IMR-90 (cell line): ENCODE data around the gene MEDAG. TPM values are rescaled to one million over a fixed set of nuclear protein-coding genes. Genes with fewer than 3 reads are reported as not detected.

Experiments
- ATAC-seq: fragments of 200-7000 bp; cut with Tn5 transposase; 2 replicates; pipeline ENCODE4 v1.9.1; 2020; ENCODE audit warnings: low read depth, mild to moderate bottlenecking, moderate library complexity
- BruUV-seq: library from RNA; stranded (reverse); fragments of 400-500 nt; replicated peaks from 2 replicates; lab custom pipeline; 2021; lab: Mats Ljungman, UMichigan
- CTCF ChIA-PET: fragments of 300-600 bp; formaldehyde crosslinking; extraction: SDS; loops from one replicate; lab custom pipeline; 2021; ENCODE audit warnings: antibody characterized with exemption; lab: Yijun Ruan, JAX
- POLR2A ChIA-PET: fragments of 300-600 bp; sonication (Branson Sonifier 250); formaldehyde crosslinking; loops from one replicate; lab custom pipeline; 2022; ENCODE audit warnings: antibody characterized with exemption; ENCODE audit not compliant: unreplicated experiment; lab: Charles Lee
- DNase-seq: peaks from one replicate; pipeline ENCODE4 v3.0.0; 2013
- H2AFZ ChIP-seq: replicated peaks from 2 replicates; pipeline ENCODE3; 2013; ENCODE audit warnings: low read length, mild to moderate bottlenecking; ENCODE audit not compliant: poor library complexity
- H2AK5ac ChIP-seq: 2 replicates; pipeline ENCODE4 v1.6.1; 2013; ENCODE audit warnings: low read depth, low read length, inconsistent platforms
- H2AK9ac ChIP-seq: replicated peaks from 2 replicates; pipeline ENCODE3; 2013; ENCODE audit warnings: mild to moderate bottlenecking, low read depth, low read length, moderate library complexity; ENCODE audit not compliant: poor library complexity
- H2BK120ac ChIP-seq: 2 replicates; pipeline ENCODE4 v1.6.1; 2013; ENCODE audit warnings: low read depth, low read length, inconsistent platforms
- H2BK15ac ChIP-seq: 3 replicates; pipeline ENCODE4 v1.6.1; 2013; ENCODE audit warnings: low read depth, low read length, inconsistent platforms
- H2BK20ac ChIP-seq: 2 replicates; pipeline ENCODE4 v1.6.1; 2013; ENCODE audit warnings: low read depth, mild to moderate bottlenecking, inconsistent platforms, low read length, moderate library complexity
- H2BK5ac ChIP-seq: 2 replicates; pipeline ENCODE4 v1.6.1; 2013; ENCODE audit warnings: mild to moderate bottlenecking, low read depth, low read length, inconsistent platforms; ENCODE audit not compliant: poor library complexity, severe bottlenecking
- H3K14ac ChIP-seq: replicated peaks from 2 replicates; pipeline ENCODE4 v1.6.1; 2013; ENCODE audit warnings: low read depth, low read length, inconsistent platforms
- H3K18ac ChIP-seq: 2 replicates; pipeline ENCODE4 v1.6.1; 2013; ENCODE audit warnings: low read depth, low read length, control low read depth
- H3K23ac ChIP-seq: 2 replicates; pipeline ENCODE4 v1.6.1; 2013; ENCODE audit warnings: low read depth, low read length, inconsistent platforms
- H3K27ac ChIP-seq: 2 replicates; pipeline ENCODE4 v1.5.1; 2013; ENCODE audit warnings: mild to moderate bottlenecking, control low read depth, low read length; ENCODE audit not compliant: insufficient read depth
- H3K27me3 ChIP-seq: 2 replicates; pipeline ENCODE4 v1.6.1; 2013; ENCODE audit warnings: low read length; ENCODE audit not compliant: control insufficient read depth, insufficient read depth
- H3K36me3 ChIP-seq: 2 replicates; pipeline ENCODE4 v1.6.1; 2013; ENCODE audit warnings: low read length, mixed read lengths; ENCODE audit not compliant: control insufficient read depth, insufficient read depth
- H3K4ac ChIP-seq: 2 replicates; pipeline ENCODE4 v1.6.1; 2013; ENCODE audit warnings: low read depth, low read length, inconsistent platforms
- H3K4me1 ChIP-seq: 2 replicates; pipeline ENCODE4 v1.6.1; 2013; ENCODE audit warnings: low read length, mixed read lengths; ENCODE audit not compliant: control insufficient read depth, insufficient read depth
- H3K4me2 ChIP-seq: 2 replicates; pipeline ENCODE4 v1.6.1; 2013; ENCODE audit warnings: low read depth, mild to moderate bottlenecking, control low read depth, low read length, moderate library complexity
- H3K4me3 ChIP-seq: 2 replicates; pipeline ENCODE4 v1.5.1; 2013; ENCODE audit warnings: low read depth, mild to moderate bottlenecking, control low read depth, low read length, moderate library complexity; ENCODE audit not compliant: insufficient read depth
- H3K56ac ChIP-seq: 2 replicates; pipeline ENCODE4 v1.6.1; 2013; ENCODE audit warnings: low read length, inconsistent platforms; ENCODE audit not compliant: insufficient read depth; ENCODE audit errors: extremely low read depth
- H3K79me1 ChIP-seq, 2 experiments: 2 replicates each; pipeline ENCODE4 v1.6.1; 2013; ENCODE audit warnings: low read length in 2 of 2, inconsistent platforms in 1 of 2, low read depth in 1 of 2
- H3K9ac ChIP-seq: 2 replicates; pipeline ENCODE4 v1.6.1; 2013; ENCODE audit warnings: low read depth, low read length, control low read depth
- H3K9me1 ChIP-seq: 2 replicates; pipeline ENCODE4 v1.6.1; 2013; ENCODE audit warnings: low read length, inconsistent platforms; ENCODE audit not compliant: insufficient read depth
- H3K9me3 ChIP-seq: 2 replicates; pipeline ENCODE4 v1.6.1; 2013; ENCODE audit warnings: low read length; ENCODE audit not compliant: control insufficient read depth, insufficient read depth
- H4K20me1 ChIP-seq: 2 replicates; pipeline ENCODE4 v1.6.1; 2013; ENCODE audit warnings: low read length, inconsistent platforms; ENCODE audit not compliant: insufficient read depth
- H4K5ac ChIP-seq: 2 replicates; pipeline ENCODE4 v1.6.1; 2013; ENCODE audit warnings: mild to moderate bottlenecking, low read depth, low read length, control low read depth
- H4K8ac ChIP-seq, 2 experiments: 2 replicates each; pipeline ENCODE4 v1.6.1; 2013; ENCODE audit warnings: low read depth in 2 of 2, low read length in 2 of 2, control low read depth in 1 of 2, inconsistent platforms in 1 of 2
- H4K91ac ChIP-seq: 2 replicates; pipeline ENCODE4 v1.6.1; 2013; ENCODE audit warnings: low read depth, low read length, inconsistent platforms; ENCODE audit not compliant: insufficient read depth
- CHD1 ChIP-seq: IDR thresholded peaks from 2 replicates; pipeline ENCODE4 v1.6.1; 2012; ENCODE audit warnings: low read depth, low read length, improper control_type of control experiment
- FOS ChIP-seq: fragments of 150-350 bp; IDR thresholded peaks from 2 replicates; pipeline ENCODE4 v1.6.1; 2016; ENCODE audit warnings: low read depth, low read length
- MAFK ChIP-seq: IDR thresholded peaks from 2 replicates; pipeline ENCODE4 v1.6.1; 2012; ENCODE audit warnings: low read depth, low read length, improper control_type of control experiment
- MAZ ChIP-seq: IDR thresholded peaks from 2 replicates; pipeline ENCODE4 v1.6.1; 2012; ENCODE audit warnings: low read depth, mild to moderate bottlenecking, low read length, improper control_type of control experiment, moderate library complexity, borderline replicate concordance
- MXI1 ChIP-seq: IDR thresholded peaks from 2 replicates; pipeline ENCODE4 v1.6.1; 2012; ENCODE audit warnings: low read depth, mild to moderate bottlenecking, low read length, moderate library complexity, borderline replicate concordance
- NFE2L2 ChIP-seq: fragments of 150-350 bp; IDR thresholded peaks from 2 replicates; pipeline ENCODE4 v1.6.1; 2016; ENCODE audit warnings: low read depth, mild to moderate bottlenecking, low read length
- POLR2A ChIP-seq: IDR thresholded peaks from 2 replicates; pipeline ENCODE4 v1.6.1; 2012; ENCODE audit warnings: mild to moderate bottlenecking, low read depth, low read length
- RAD21 ChIP-seq: IDR thresholded peaks from 2 replicates; pipeline ENCODE4 v1.6.1; 2012; ENCODE audit warnings: low read length, improper control_type of control experiment
- RCOR1 ChIP-seq: IDR thresholded peaks from 2 replicates; pipeline ENCODE4 v1.6.1; 2012; ENCODE audit warnings: mild to moderate bottlenecking, low read length, improper control_type of control experiment; ENCODE audit not compliant: insufficient replicate concordance
- SMC3 ChIP-seq: fragments of 150-350 bp; IDR thresholded peaks from 2 replicates; pipeline ENCODE4 v1.6.1; 2016; ENCODE audit warnings: low read depth, mild to moderate bottlenecking, antibody characterized with exemption, low read length, moderate library complexity
- WGBS, 2 experiments: methylation state at CpG; one replicate each; pipeline versions ENCODE4 v1.1.5 to v1.1.7; 2013; ENCODE audit warnings: missing lambda C conversion rate in 2 of 2; ENCODE audit not compliant: insufficient read length in 1 of 2; ENCODE audit errors: extremely low coverage in 2 of 2; 5-methylcytosine and 5-hydroxymethylcytosine counted together
- dilution Hi-C: fragments of 300-500 bp; cut with HindIII; formaldehyde crosslinking; loops from one replicate; pipeline ENCODE4 v1.14.3; 2018; ENCODE audit warnings: low sequenced_read_pairs; ENCODE audit not compliant: unreplicated experiment
- in situ Hi-C: fragments of 300-500 bp; cut with MboI; formaldehyde crosslinking; loops from 3 replicates; pipeline ENCODE4 v1.14.3; 2019; ENCODE audit warnings: low sequenced_read_pairs, inconsistent platforms, mixed read lengths
- intact Hi-C: fragments of 100-400 bp; cut with micrococcal nuclease; formaldehyde crosslinking; loops from 2 replicates; pipeline ENCODE4 v1.10.0; 2022
- polyA plus RNA-seq, 3 experiments: library from polyadenylated mRNA; depleted of rRNA; stranded (reverse); fragments of >200 nt; gene quantifications; 2 replicates each; pipeline ENCODE4 v1.2.3, GENCODE V29; 2012; ENCODE audit warnings: low replicate concordance in 1 of 3
- total RNA-seq: library from RNA; depleted of rRNA; stranded (reverse); fragments of >200 nt; gene quantifications from 2 replicates; pipeline ENCODE4 v1.2.3, GENCODE V29; 2012
- TF ChIP-seq, protein P1 (sequence below): fragments of 150-350 bp; IDR thresholded peaks from 2 replicates; pipeline ENCODE4 v1.6.1; 2016; ENCODE audit warnings: low read depth, mild to moderate bottlenecking, low read length, moderate library complexity, borderline replicate concordance
- TF ChIP-seq, protein P2 (sequence below): fragments of 150-350 bp; IDR thresholded peaks from 2 replicates; pipeline ENCODE4 v1.6.1; 2017; ENCODE audit warnings: mild to moderate bottlenecking, antibody characterized with exemption, low read length, low read depth
- TF ChIP-seq, protein P3 (sequence below): conservative IDR thresholded peaks from 2 replicates; pipeline ENCODE4 v1.5.1; 2012; ENCODE audit warnings: mild to moderate bottlenecking, low read depth, low read length, improper control_type of control experiment

MEDAG gene
- total and polyA plus RNA-seq, 2 of the 4 experiments (the other 2 are of a cell fraction): 0.32 to 0.36 TPM

DNA sequence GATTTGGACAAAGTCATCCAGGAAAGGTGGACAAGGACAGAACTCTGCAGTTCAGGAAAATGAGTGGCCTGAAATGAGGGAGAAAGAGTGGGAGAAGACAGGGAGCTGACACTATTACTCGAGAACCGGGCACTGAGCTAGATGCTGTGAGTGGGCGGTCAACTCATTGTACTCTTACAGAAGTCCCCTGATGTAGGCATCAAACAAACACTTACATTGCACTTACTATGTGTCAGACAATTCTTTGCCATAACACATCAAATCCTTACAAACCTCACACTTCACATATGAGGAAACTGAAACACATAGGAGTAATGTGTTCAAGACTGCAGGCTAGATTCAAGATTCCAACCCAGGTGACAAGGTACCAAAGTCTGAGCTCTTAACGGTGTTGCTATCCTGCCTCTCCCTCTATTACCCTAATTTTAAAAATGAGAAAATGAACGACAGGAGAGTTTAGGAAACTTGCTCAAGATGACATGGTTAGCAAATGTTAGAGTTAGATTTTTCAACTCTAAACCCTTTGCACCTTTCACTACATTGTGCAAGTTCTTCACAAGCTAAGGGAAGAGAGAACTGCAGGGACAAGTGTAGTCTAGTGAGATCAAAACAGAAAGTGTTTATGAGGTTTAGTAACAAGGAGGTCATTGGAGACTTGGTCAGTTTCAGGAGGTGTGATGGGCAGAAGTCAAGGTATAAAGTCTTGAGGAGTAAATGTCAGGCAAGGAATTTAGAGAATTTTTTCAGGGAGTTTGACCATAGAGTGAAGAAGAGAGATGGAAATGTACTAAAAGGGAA, 4.9 kb upstream of the MEDAG start (continued):
- no peak for TF ChIP-seq SMC3

DNA sequence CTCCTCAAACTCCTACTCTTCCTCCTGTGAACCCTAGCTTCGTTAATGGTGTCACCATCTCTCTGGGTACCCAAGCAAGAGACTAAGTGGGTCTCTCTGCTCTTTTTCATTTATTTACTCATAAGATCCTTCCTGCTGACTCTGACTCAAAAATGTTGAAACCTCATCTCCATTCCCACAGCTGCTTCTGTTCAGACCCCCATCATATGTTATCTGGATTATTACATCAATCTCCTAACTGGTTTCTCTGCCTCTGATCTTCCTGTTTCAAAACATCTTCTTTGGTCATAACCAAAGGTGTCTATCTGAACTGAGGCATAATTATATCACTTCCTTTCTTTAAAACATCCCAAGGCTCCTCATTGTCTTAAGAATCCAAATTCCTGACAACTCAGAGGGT, 2.0 kb upstream of the MEDAG start:
- no peak overlapping the region for H3K14ac ChIP-seq
- intact Hi-C loops (no loop called here), dilution Hi-C loops (no loop called here), in situ Hi-C loops (no loop called here)
- peaks cover 28% of the 10 kb centered on the region for H3K4me1 ChIP-seq
- H3K4me3 ChIP-seq: no peak overlapping the region
- H3K9me3 ChIP-seq: no peaks in the 10 kb centered on the region
- no peak overlapping the region for H3K4ac ChIP-seq
- H2BK5ac ChIP-seq: no peak overlapping the region
- no peak overlapping the region for H2BK20ac ChIP-seq
- H3K4me2 ChIP-seq: no peak overlapping the region
- no peak overlapping the region for H3K27ac ChIP-seq
- DNase-seq: peak; percentile 52
- H2BK15ac ChIP-seq: no peak overlapping the region
- H4K5ac ChIP-seq: no peak overlapping the region
- no peak overlapping the region for H4K8ac ChIP-seq
- no CpG with 5 or more reads among the region's 1 CpG for WGBS, 2 experiments
- no peak overlapping the region for H3K23ac ChIP-seq
- H2BK120ac ChIP-seq: no peak overlapping the region
- no peak for ATAC-seq
- no TSS peak for BruUV-seq
- ChIA-PET POLR2A (no interaction called here), CTCF (interaction anchor here (1.1 kb wide), 1 partner anchor 12 kb away, joined by 3 read pairs; no protein-coding TSS in a partner anchor)
- H4K91ac ChIP-seq: no peak overlapping the region
- no peaks in the 10 kb centered on the region for H4K20me1 ChIP-seq
- H3K56ac ChIP-seq: no peak overlapping the region
- H2AFZ ChIP-seq: no peak overlapping the region
- H3K9me1 ChIP-seq: peaks cover 9% of the 10 kb centered on the region
- H3K36me3 ChIP-seq: no peaks in the 10 kb centered on the region
- H2AK9ac ChIP-seq: no peak overlapping the region
- no peak overlapping the region for H2AK5ac ChIP-seq
- no peak overlapping the region for H3K18ac ChIP-seq
- H3K27me3 ChIP-seq: no peaks in the 10 kb centered on the region; the same call in 1 of the 2 replicates
- H3K79me1 ChIP-seq: no peaks in the 10 kb centered on the region
- no peak overlapping the region for H3K9ac ChIP-seq
- TF ChIP-seq RAD21 (no peak), CHD1 (no peak), NFE2L2 (no peak), POLR2A (no peak), MXI1 (no peak), RCOR1 (no peak), MAFK (no peak), MAZ (no peak), FOS (no peak)
- TF ChIP-seq, protein P1, sequence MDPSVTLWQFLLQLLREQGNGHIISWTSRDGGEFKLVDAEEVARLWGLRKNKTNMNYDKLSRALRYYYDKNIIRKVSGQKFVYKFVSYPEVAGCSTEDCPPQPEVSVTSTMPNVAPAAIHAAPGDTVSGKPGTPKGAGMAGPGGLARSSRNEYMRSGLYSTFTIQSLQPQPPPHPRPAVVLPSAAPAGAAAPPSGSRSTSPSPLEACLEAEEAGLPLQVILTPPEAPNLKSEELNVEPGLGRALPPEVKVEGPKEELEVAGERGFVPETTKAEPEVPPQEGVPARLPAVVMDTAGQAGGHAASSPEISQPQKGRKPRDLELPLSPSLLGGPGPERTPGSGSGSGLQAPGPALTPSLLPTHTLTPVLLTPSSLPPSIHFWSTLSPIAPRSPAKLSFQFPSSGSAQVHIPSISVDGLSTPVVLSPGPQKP: no peak
- TF ChIP-seq, protein P2, sequence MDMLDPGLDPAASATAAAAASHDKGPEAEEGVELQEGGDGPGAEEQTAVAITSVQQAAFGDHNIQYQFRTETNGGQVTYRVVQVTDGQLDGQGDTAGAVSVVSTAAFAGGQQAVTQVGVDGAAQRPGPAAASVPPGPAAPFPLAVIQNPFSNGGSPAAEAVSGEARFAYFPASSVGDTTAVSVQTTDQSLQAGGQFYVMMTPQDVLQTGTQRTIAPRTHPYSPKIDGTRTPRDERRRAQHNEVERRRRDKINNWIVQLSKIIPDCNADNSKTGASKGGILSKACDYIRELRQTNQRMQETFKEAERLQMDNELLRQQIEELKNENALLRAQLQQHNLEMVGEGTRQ: no peak
- TF ChIP-seq, protein P3, sequence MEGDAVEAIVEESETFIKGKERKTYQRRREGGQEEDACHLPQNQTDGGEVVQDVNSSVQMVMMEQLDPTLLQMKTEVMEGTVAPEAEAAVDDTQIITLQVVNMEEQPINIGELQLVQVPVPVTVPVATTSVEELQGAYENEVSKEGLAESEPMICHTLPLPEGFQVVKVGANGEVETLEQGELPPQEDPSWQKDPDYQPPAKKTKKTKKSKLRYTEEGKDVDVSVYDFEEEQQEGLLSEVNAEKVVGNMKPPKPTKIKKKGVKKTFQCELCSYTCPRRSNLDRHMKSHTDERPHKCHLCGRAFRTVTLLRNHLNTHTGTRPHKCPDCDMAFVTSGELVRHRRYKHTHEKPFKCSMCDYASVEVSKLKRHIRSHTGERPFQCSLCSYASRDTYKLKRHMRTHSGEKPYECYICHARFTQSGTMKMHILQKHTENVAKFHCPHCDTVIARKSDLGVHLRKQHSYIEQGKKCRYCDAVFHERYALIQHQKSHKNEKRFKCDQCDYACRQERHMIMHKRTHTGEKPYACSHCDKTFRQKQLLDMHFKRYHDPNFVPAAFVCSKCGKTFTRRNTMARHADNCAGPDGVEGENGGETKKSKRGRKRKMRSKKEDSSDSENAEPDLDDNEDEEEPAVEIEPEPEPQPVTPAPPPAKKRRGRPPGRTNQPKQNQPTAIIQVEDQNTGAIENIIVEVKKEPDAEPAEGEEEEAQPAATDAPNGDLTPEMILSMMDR: no peak
